Hepatocyte (in vitro differentiated cells): ENCODE results near the gene UBE4A. TPM values are rescaled to one million over a fixed set of nuclear protein-coding genes. Genes with fewer than 3 reads are reported as not detected.
"Not testable (repeated sequence)": the region's sequence is repeated elsewhere in the genome, so short reads cannot be mapped to it uniquely, and the experiment has no call there.

Experiments
- DNase-seq: peaks from one replicate; pipeline ENCODE4 v3.0.0-alpha.2; 2016; ENCODE audit warnings: low spot score
- H2AFZ ChIP-seq: fragments of 200-600 bp; sonication (generic); 2 replicates; pipeline ENCODE4 v1.6.0; 2016; ENCODE audit warnings: antibody characterized with exemption, mild to moderate bottlenecking
- H3K27ac ChIP-seq: fragments of 200-600 bp; sonication (generic); 2 replicates; pipeline ENCODE4 v1.5.1; 2016; ENCODE audit warnings: mild to moderate bottlenecking
- H3K27me3 ChIP-seq: fragments of 200-600 bp; sonication (generic); 2 replicates; pipeline ENCODE4 v1.6.1; 2016
- H3K36me3 ChIP-seq: fragments of 200-600 bp; sonication (generic); replicated peaks from 2 replicates; pipeline ENCODE4 v1.5.1; 2016; ENCODE audit warnings: low read depth; ENCODE audit not compliant: insufficient read depth
- H3K4me1 ChIP-seq: fragments of 200-600 bp; sonication (generic); 2 replicates; pipeline ENCODE4 v1.5.1; 2016; ENCODE audit warnings: mild to moderate bottlenecking, moderate library complexity; ENCODE audit not compliant: insufficient read depth
- H3K4me2 ChIP-seq: fragments of 200-600 bp; sonication (generic); 2 replicates; pipeline ENCODE4 v1.6.0; 2016
- H3K4me3 ChIP-seq: fragments of 200-600 bp; sonication (generic); 2 replicates; pipeline ENCODE4 v1.5.1; 2016; ENCODE audit warnings: mild to moderate bottlenecking
- H3K79me2 ChIP-seq: fragments of 200-600 bp; sonication (generic); 2 replicates; pipeline ENCODE4 v1.6.0; 2017; ENCODE audit warnings: mild to moderate bottlenecking
- H3K9me2 ChIP-seq: fragments of 200-600 bp; sonication (generic); replicated peaks from 2 replicates; pipeline ENCODE4 v1.6.0; 2017; ENCODE audit warnings: mild to moderate bottlenecking; ENCODE audit not compliant: insufficient read depth
- H3K9me3 ChIP-seq: fragments of 200-600 bp; sonication (generic); 2 replicates; pipeline ENCODE4 v1.5.1; 2016; ENCODE audit warnings: low read depth, mild to moderate bottlenecking
- H4K20me1 ChIP-seq: fragments of 200-600 bp; sonication (generic); 2 replicates; pipeline ENCODE4 v1.6.0; 2016; ENCODE audit warnings: mild to moderate bottlenecking; ENCODE audit not compliant: insufficient read depth, poor library complexity, severe bottlenecking
- CTCF ChIP-seq: fragments of 200-600 bp; sonication (generic); IDR thresholded peaks from 2 replicates; pipeline ENCODE4 v1.5.1; 2016; ENCODE audit warnings: antibody characterized with exemption, mild to moderate bottlenecking; ENCODE audit not compliant: poor library complexity
- EZH2 ChIP-seq: fragments of 200-600 bp; sonication (generic); IDR thresholded peaks from 2 replicates; pipeline ENCODE4 v1.6.1; 2016; ENCODE audit warnings: antibody characterized with exemption, mild to moderate bottlenecking, borderline replicate concordance
- EZH2phosphoT487 ChIP-seq: fragments of 200-600 bp; sonication (generic); IDR thresholded peaks from one replicate; pipeline ENCODE4 v1.6.1; 2018; ENCODE audit warnings: antibody characterized with exemption, mild to moderate bottlenecking, low read depth, moderate library complexity; ENCODE audit not compliant: unreplicated experiment, severe bottlenecking
- WGBS: methylation state at CpG from one replicate; pipeline ENCODE4 v1.1.6; 2016; ENCODE audit warnings: low lambda C conversion rate; ENCODE audit errors: missing lambda C conversion rate; 5-methylcytosine and 5-hydroxymethylcytosine counted together
- polyA plus RNA-seq: library from polyadenylated mRNA; unstranded; fragments of >200 nt; fragmentation: Nextera tagmentation; extraction: Ambion mirVana; gene quantifications from 2 replicates; pipeline ENCODE4 v1.2.1, GENCODE V29; 2016
- total RNA-seq: library from RNA; depleted of rRNA; stranded (reverse); fragments of >200 nt; gene quantifications from 2 replicates; pipeline ENCODE4 v1.2.3, GENCODE V29; 2014

The UBE4A gene
- total and polyA plus RNA-seq, 2 experiments from 2014 or later, result 19.7 to 57.5 TPM

- 78% methylated on average over 3 of the region's 3 CpGs for whole genome bisulfite sequencing
- Histone ChIP-seq H3K27me3 (no peaks in the 10 kb centered on the region), H3K27ac (no peak overlapping the region), H3K9me2 (no peaks in the 10 kb centered on the region), H4K20me1 (peaks cover 11% of the 10 kb centered on the region), H2AFZ (no peak overlapping the region), H3K4me3 (no peak overlapping the region), H3K79me2 (peaks cover 25% of the 10 kb centered on the region), H3K9me3 (no peaks in the 10 kb centered on the region), H3K36me3 (no peaks in the 10 kb centered on the region), H3K4me1 (peaks cover 11% of the 10 kb centered on the region), H3K4me2 (no peak overlapping the region)
- no peak for DNase-seq
- TF ChIP-seq EZH2phosphoT487 (no peak), CTCF (no peak), EZH2 (no peak)
These were observed 39.6 kb downstream of the UBE4A start for GRCh38 chr11:118398791-118399559.

GRCh38 chr11:118401151-118401879, 41.9 kb downstream of the UBE4A start, which contains the start of gene ATP5MG:
ATP5MG (plus strand) TSS chr11:118401606; CDS start chr11:118401666, 60 bp downstream.
- H3K4me2 ChIP-seq, result peak within 1 kb of the TSS; percentile 69
- H3K9me3 ChIP-seq, result no peaks in the 10 kb centered on the region
- peak within 1 kb of the TSS; percentile 55 for H2AFZ ChIP-seq
- peaks cover 11% of the 10 kb centered on the region for H3K4me1 ChIP-seq
- no peaks in the 10 kb centered on the region for H3K27me3 ChIP-seq
- H3K27ac ChIP-seq, result peak within 1 kb of the TSS; percentile 91
- TF ChIP-seq CTCF (no peak), EZH2phosphoT487 (no peak), EZH2 (no peak)
- DNase-seq, result peak; percentile 96
- H3K4me3 ChIP-seq, result peak within 1 kb of the TSS; percentile 79
- peaks cover 48% of the 10 kb centered on the region for H3K79me2 ChIP-seq
- H3K9me2 ChIP-seq, result no peaks in the 10 kb centered on the region
- WGBS, result under 1% methylated on average over 48 of the region's 51 CpGs
- H4K20me1 ChIP-seq, result peaks cover 30% of the 10 kb centered on the region
- no peaks in the 10 kb centered on the region for H3K36me3 ChIP-seq

GRCh38 chr11:118401880-118402590, 42.6 kb downstream of the UBE4A start:
- H2AFZ ChIP-seq, result peak overlapping the region; percentile 55
- H3K27me3 ChIP-seq, result no peaks in the 10 kb centered on the region
- peaks cover 30% of the 10 kb centered on the region for H4K20me1 ChIP-seq
- H3K79me2 ChIP-seq, result peaks cover 56% of the 10 kb centered on the region
- H3K4me3 ChIP-seq, result peak overlapping the region; percentile 79
- peaks cover 11% of the 10 kb centered on the region for H3K4me1 ChIP-seq
- peak overlapping the region; percentile 69 for H3K4me2 ChIP-seq
- no peak for TF ChIP-seq EZH2
- peak; percentile 44 for DNase-seq
- H3K9me2 ChIP-seq, result no peaks in the 10 kb centered on the region
- no peaks in the 10 kb centered on the region for H3K9me3 ChIP-seq
- peak overlapping the region; percentile 91 for H3K27ac ChIP-seq
- WGBS, result 4% methylated on average over 22 of the region's 22 CpGs
- H3K36me3 ChIP-seq, result no peaks in the 10 kb centered on the region

GRCh38 chr11:118402594-118402993, 43.2 kb downstream of the UBE4A start:
- H3K4me3 ChIP-seq, result peak overlapping the region; percentile 79
- peak overlapping the region; percentile 69 for H3K4me2 ChIP-seq
- H3K79me2 ChIP-seq, result peaks cover 61% of the 10 kb centered on the region
- peaks cover 11% of the 10 kb centered on the region for H3K4me1 ChIP-seq
- 89% methylated on average over 7 of the region's 7 CpGs for WGBS
- peak overlapping the region; percentile 91 for H3K27ac ChIP-seq
- H3K9me2 ChIP-seq, DNase-seq, H3K36me3 ChIP-seq, H3K9me3 ChIP-seq, H3K27me3 ChIP-seq, H2AFZ ChIP-seq: not testable (repeated sequence)
- H4K20me1 ChIP-seq, result peaks cover 30% of the 10 kb centered on the region
